AG04449 (cell line): ENCODE data around the gene RNF125.

ENCODE experiments used
- CTCF ChIA-PET: fragments of 350-600 bp; formaldehyde crosslinking; extraction: SDS; loops from one replicate; lab custom pipeline; 2021; ENCODE audit warnings: antibody characterized with exemption; lab: Yijun Ruan, JAX
- POLR2A ChIA-PET: fragments of 400-600, 350-600 bp; formaldehyde crosslinking; extraction: SDS; loops from one replicate; lab custom pipeline; 2020; ENCODE audit warnings: antibody characterized with exemption, inconsistent platforms; lab: Yijun Ruan, JAX
- DNase-seq: peaks from one replicate; pipeline ENCODE4 v3.0.0-alpha.2; 2010; ENCODE audit warnings: low read depth, low spot score
- H3K4me3 ChIP-seq: 2 replicates; pipeline ENCODE4 v1.5.1; 2011; ENCODE audit warnings: low read depth, mild to moderate bottlenecking, control low read depth, low read length
- CTCF ChIP-seq: IDR thresholded peaks from one replicate; pipeline ENCODE4 v1.5.1; 2011; ENCODE audit warnings: mild to moderate bottlenecking, moderate library complexity, low read length, control low read depth, inconsistent platforms; ENCODE audit not compliant: insufficient read depth; ENCODE audit errors: missing control alignments

RNF125 gene

GRCh38 chr18:32037616-32038015, 19.0 kb downstream of the RNF125 start:
- POLR2A ChIA-PET, result no interaction called here
- CTCF ChIA-PET, result no interaction called here
- no peak overlapping the region for H3K4me3 ChIP-seq
- no peak for DNase-seq
- TF ChIP-seq CTCF, result no peak

GRCh38 chr18:32040936-32041335, 22.3 kb downstream of the RNF125 start:
- DNase-seq, result no peak
- ChIA-PET CTCF (no interaction called here), POLR2A (no interaction called here)
- no peak for TF ChIP-seq CTCF
- H3K4me3 ChIP-seq, result no peak overlapping the region

- CTCF ChIA-PET, result no interaction called here
- DNase-seq, result no peak
- no peak overlapping the region for H3K4me3 ChIP-seq
- TF ChIP-seq CTCF, result no peak
- POLR2A ChIA-PET, result no interaction called here
These were observed 23.7 kb downstream of the RNF125 start for GRCh38 chr18:32042337-32042736.

GRCh38 chr18:32048507-32049091, 30.0 kb downstream of the RNF125 start:
- peak; percentile 24 for DNase-seq
- ChIA-PET CTCF (no interaction called here), POLR2A (no interaction called here)
- no peak for TF ChIP-seq CTCF
- H3K4me3 ChIP-seq, result no peak overlapping the region

- no peak for TF ChIP-seq CTCF
- ChIA-PET POLR2A (no interaction called here), CTCF (no interaction called here)
- H3K4me3 ChIP-seq, result no peak overlapping the region
- no peak for DNase-seq
These were observed 31.0 kb downstream of the RNF125 start for GRCh38 chr18:32049393-32050171.

GRCh38 chr18:32056613-32057358, 38.2 kb downstream of the RNF125 start:
- TF ChIP-seq CTCF, result no peak
- ChIA-PET CTCF (no interaction called here), POLR2A (no interaction called here)
- no peak for DNase-seq
- no peak overlapping the region for H3K4me3 ChIP-seq
